Activated CD4-positive, alpha-beta T cell treated with anti-CD3 and anti-CD28 coated beads for 1 hour (primary cell): ENCODE measurements around the gene CCN2.
"Not testable (repeated sequence)": the region's sequence is repeated elsewhere in the genome, so short reads cannot be mapped to it uniquely, and the experiment has no call there.

Experiments
- DNase-seq: peaks from one replicate; pipeline ENCODE4 v3.0.0-alpha.2; 2020

Gene CCN2

DNA sequence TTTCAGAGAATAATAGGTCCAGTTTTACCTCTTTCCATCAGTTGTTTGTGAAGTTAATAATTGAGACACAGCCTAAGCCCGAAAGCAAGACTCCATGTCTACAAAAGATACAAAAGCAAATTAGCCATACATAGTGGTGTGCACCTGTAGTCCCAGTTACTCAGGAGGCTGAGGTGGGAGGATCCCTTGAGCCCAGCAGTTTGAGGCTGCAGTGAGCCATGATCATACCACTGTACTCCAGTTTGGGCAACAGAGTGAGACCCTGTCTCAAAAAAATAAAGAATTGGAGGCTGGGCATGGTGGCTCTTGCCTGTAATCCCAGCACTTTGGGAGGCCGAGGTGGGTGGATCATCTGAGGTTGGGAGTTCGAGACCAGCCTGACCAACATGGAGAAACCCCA lies 42.4 kb downstream of the CCN2 start:
- DNase-seq: not testable (repeated sequence)

DNA sequence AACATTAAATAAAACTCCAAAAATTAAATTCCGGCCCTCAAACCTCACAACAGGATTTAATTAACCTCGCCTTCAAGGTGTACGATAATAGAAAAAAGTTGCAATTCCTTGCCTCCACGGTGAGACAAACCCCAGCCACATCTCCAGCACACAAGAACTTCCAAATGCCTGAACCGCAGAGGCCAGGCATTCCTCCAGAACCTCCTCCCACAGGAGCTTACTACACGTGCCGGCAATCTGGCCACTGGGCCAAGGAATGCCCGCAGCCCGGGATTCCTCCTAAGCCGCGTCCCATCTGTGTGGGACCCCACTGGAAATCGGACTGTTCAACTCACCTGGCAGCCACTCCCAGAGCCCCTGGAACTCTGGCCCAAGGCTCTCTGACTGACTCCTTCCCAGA lies 47.4 kb downstream of the CCN2 start:
- not testable (repeated sequence) for DNase-seq

GRCh38 chr6:131901326-131901873 lies 49.8 kb downstream of the CCN2 start:
- not testable (repeated sequence) for DNase-seq

- no peak for DNase-seq
Measured at GRCh38 chr6:131900231-131900630, 50.9 kb downstream of the CCN2 start.

- DNase-seq: no peak
Measured at GRCh38 chr6:131898718-131899117, 52.5 kb downstream of the CCN2 start.
